ENCODE data around the gene PRAMEF1.
"Not testable (repeated sequence)": the region's sequence is repeated elsewhere in the genome, so short reads cannot be mapped to it uniquely, and the experiment has no call there.

Gene PRAMEF1

GRCh38 chr1:12791097-12791496 lies at the start of gene PRAMEF1:
Gene PRAMEF1 (plus strand): TSS chr1:12791397. CDS start chr1:12793228, 1,831 bp downstream.
- DNase-seq (ENCODE audit: low read depth in 2 of 2), result not testable (repeated sequence)

DNA sequence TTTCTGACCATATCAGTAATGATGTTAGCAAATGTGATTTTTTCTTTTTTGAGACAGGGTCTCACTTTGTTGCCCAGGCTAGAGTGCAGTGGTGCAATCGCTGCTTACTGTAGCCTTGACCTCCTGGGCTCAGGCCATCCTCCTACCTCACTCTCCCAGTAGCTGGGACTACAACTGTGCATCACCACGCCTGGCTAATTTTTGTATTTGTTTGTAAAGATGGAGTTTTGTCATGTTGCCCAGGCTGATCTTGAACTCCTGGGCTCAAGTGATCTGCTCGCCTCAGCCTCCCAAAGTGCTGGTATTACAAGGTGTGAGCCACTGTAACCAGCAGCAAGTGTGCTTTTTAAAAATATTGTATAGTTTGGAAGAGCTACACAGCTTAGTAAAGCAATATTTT lies 49.3 kb upstream of the PRAMEF1 start:
- no peak for DNase-seq (ENCODE audit: low read depth in 2 of 2)

GRCh38 chr1:12745126-12745991 lies 45.8 kb upstream of the PRAMEF1 start:
- no peak for DNase-seq (ENCODE audit: low read depth in 2 of 2)

DNA sequence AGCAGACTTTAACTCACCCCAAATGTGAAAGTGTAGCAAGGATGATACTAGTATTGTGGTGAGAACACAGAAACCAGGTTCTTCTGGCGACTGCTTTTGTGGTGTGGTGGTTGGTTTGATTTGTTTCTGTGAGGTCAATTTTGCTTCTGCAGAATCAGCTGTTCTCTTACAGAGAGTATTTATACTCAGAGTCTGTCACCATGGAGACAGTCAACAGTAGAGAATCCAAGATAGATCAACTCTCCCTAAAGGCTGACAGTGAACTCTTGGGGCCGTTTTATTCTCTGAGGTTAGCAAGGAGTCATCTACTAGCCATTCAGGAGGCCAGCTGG lies 45.2 kb upstream of the PRAMEF1 start, which contains the start of gene CFAP107:
Gene CFAP107 (plus strand): TSS at position 209 of the 332 bp plus-strand sequence. CDS start 231 bp downstream, outside the sequence.
- DNase-seq (ENCODE audit: low read depth in 2 of 2), result no peak

- DNase-seq (ENCODE audit: low read depth in 2 of 2), result no peak
Observed at GRCh38 chr1:12748778-12749355, 42.3 kb upstream of the PRAMEF1 start.

GRCh38 chr1:12754738-12755137 lies 36.5 kb upstream of the PRAMEF1 start:
- DNase-seq (ENCODE audit: low read depth in 2 of 2), result no peak

GRCh38 chr1:12756273-12756672 lies 34.9 kb upstream of the PRAMEF1 start:
- no peak for DNase-seq (ENCODE audit: low read depth in 2 of 2)

GRCh38 chr1:12756768-12757413 lies 34.3 kb upstream of the PRAMEF1 start:
- DNase-seq (ENCODE audit: low read depth in 2 of 2), result no peak

DNA sequence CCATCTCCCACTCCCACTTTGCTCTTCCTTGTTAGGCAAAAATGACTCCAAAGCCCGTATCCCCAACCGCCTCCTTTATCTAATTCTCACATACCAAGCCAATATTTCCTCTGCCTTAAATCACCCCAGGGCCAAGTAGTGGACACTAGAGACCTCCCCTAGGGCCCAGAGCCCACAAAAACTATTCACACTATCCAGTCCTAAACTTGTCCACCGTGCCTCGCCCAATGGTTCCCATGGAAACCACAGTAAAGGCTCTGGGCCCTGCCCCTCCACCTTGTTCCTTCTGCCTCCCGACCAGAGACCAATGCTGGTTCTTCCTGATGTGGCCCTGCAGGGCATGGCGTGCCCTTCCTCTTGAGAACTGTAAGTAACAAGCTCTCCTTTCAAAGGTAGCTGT lies 33.4 kb upstream of the PRAMEF1 start:
- DNase-seq (ENCODE audit: low read depth in 2 of 2), result no peak

- no peak for DNase-seq (ENCODE audit: low read depth in 2 of 2)
Observed at GRCh38 chr1:12760256-12760795, 30.9 kb upstream of the PRAMEF1 start.

DNA sequence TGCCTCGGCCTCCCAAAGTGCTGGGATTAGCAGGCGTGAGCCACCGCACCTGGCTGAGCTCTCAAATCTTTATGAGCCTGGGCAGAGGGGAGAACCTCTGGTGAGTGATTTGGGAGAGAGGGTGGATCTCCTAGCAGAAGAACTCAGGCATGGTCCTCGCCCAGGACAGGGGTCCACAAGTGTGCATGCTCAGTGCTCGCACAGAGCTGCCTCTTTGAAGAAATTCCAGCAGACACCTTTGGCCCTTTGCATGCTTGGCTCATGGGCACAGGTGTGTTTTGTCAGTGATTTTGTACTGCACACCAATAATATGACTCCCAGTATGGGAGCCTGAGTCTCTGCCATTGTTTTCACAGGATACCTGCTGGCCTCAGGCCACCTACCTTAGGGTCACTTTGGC lies 29.4 kb upstream of the PRAMEF1 start:
- no peak for DNase-seq (ENCODE audit: low read depth in 2 of 2)

DNA sequence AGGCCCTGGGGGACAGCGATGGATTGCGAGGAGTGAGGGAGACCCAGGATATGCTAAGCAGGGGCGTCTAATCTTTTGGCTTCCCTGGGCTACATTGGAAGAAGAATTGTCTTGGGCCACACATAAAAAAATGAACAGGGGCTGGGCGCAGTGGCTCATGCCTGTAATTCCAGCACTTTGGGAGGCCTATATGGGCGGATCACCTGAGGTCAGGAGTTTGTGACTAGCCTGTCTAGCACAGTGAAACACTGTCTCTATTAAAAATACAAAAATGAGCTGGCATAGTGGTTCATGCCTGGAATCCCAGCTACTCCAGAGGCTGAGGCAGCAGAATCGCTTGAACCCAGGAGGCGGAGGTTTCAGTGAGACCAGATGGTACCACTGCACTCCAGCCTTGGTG lies 28.4 kb upstream of the PRAMEF1 start:
- DNase-seq (ENCODE audit: low read depth in 2 of 2), result no peak

DNA sequence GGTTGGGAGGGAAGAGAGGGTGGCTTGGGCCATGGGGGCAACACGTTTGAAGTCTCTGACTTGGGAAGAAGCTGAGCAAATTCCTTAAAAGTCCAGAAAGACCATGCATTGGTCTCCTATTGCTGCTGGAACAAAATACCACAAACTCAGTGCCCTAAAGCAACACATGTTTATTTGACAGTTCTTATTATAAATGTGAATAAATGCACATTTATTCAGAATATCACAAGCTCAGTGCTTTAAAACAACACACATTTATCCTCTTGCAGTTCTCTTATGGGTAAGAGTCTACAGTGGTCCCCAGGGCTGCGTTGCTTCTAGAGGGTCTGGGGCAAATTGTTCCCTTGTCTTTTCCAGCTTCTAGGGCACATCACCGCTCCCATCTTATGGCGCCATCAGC lies 27.7 kb upstream of the PRAMEF1 start:
- DNase-seq (ENCODE audit: low read depth in 2 of 2), result no peak

GRCh38 chr1:12764016-12764415 lies 27.2 kb upstream of the PRAMEF1 start:
- no peak for DNase-seq (ENCODE audit: low read depth in 2 of 2)

GRCh38 chr1:12769031-12769430 lies 22.2 kb upstream of the PRAMEF1 start:
- no peak for DNase-seq (ENCODE audit: low read depth in 2 of 2)

DNA sequence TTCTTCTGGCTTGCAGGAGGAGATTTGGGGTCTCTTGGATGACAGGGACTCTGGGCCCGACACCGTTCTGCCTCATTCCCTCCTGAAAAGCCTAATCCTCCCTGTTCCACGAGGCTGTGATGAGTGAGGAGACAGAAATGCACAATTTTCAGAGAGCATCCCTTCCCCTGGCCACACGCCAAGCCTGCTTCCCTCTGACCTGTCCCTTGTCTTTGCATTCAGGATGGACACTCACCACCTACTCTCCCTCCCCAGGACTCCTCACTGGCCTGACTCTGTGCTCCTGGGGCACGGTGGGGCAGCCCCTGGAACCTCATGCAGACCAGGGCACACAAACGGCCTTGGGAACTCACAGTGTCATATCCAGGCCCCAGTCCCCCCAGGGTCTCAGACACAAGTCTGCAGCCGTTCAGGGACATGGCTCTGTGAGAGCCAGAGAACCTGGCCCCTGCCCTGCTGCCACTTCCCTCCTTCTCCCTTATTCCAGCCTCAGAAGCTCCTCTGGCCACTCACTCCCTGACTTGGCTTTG lies 21.2 kb upstream of the PRAMEF1 start:
- no peak for DNase-seq (ENCODE audit: low read depth in 2 of 2)

GRCh38 chr1:12770620-12771019 lies 20.6 kb upstream of the PRAMEF1 start:
- no peak for DNase-seq (ENCODE audit: low read depth in 2 of 2)

DNA sequence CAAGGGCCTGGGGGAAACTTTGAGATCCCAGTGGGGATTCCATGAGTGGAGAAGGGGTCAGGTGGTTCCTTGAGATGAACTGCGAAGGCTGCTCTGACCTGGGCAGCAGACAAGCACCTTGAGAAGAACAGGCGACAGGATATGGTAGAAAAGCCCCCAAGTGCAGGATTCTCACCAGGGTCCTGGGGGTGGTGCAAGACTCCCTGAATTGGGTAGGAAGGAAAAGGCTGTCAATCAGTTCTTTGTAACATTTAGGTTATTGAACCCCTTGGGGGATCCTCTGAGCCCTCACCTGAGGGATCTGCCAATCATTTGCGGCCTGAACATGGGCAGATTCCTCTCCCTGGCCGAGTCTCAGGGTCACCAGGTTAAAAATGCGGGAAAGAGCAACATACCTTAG lies 20.0 kb upstream of the PRAMEF1 start:
- DNase-seq (ENCODE audit: low read depth in 2 of 2), result no peak

DNA sequence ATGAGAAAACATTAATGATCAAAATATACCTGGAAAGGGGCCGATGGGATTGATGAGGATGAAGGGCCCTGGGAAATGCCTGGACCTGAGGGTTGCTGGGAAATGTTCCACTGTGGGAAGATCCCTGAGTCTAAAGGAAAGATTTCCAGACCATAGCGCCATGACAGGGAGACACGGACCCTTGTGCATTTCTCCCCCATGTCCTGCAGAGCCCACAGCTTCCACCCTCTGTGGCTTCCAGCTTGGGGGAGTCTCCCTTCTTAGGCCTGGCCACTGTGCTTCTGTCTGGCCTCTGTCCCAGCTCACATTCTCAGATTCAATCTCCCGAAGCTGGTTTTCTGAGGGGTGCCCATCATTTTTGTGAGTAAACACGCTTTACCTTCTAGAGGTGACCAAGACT lies 18.7 kb upstream of the PRAMEF1 start:
- DNase-seq (ENCODE audit: low read depth in 2 of 2), result no peak

GRCh38 chr1:12773438-12773837 lies 17.8 kb upstream of the PRAMEF1 start, which contains the start of gene PRAMEF12:
Gene PRAMEF12 (plus strand): TSS chr1:12773738. CDS start chr1:12774868, 1,130 bp downstream.
- DNase-seq (ENCODE audit: low read depth in 2 of 2), result no peak

DNA sequence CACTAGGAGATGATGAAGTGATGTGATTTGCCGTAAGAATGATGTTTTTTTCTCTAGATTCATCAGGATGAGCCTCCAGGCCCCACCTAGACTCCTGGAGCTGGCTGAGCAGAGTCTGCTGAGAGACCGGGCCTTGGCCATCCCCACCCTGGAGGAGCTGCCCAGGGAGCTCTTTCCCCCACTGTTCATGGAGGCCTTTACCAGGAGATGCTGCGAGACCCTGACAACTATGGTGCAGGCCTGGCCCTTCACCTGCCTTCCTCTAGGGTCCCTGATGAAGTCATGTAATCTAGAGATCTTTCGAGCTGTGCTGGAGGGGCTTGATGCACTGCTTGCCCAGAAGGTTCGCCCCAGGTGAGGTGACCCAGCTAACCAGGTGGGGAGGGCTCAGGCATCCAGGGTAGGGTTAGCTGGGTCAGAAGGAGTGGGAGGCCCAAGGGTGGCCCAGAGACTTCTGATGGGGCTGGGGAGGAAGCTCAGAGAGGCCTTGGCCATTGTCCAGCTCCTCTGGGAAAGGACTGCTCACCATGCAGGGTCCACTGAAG lies 16.3 kb upstream of the PRAMEF1 start:
- DNase-seq (ENCODE audit: low read depth in 2 of 2), result no peak

GRCh38 chr1:12775443-12775842 lies 15.8 kb upstream of the PRAMEF1 start:
- no peak for DNase-seq (ENCODE audit: low read depth in 2 of 2)
